Retina (tissue), 1 donor: Measurements from ENCODE around the gene MDH1B.
"Not testable (repeated sequence)": the region's sequence is repeated elsewhere in the genome, so short reads cannot be mapped to it uniquely, and the experiment has no call there.

Experiments used
- DNase-seq: peaks from one replicate; pipeline ENCODE4 v3.0.0-alpha.2; 2016

The MDH1B gene

GRCh38 chr2:206766057-206766930, 1.2 kb upstream of the MDH1B start:
- no peak for DNase-seq

DNA sequence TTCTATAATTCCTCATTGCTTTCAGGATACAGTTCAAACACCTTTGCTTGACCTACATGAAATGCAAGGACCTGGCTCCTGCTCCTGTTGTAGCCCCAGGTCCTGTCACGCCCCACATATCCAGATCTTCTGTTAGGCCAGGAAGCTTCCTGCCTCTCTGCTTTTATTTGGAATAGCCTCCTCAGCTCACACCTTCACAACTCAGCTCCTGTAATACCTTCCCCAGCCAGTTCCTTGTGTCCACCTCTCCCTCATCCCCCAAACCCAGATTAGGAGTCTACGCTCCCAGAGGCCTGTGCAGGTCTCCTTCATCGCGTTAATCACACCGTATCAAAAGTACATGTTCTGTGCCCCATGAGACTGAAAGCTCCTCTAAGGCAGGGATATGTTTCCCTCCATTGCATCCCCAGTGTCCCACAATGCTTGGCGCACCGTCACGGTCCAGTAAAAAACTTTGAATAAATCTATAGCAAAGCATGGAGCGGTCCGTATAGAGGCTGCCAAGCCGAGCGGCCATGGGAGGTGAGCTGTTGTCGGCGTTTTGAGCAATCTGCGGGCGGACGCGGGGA, 371 bp downstream of the MDH1B start:
- no peak for DNase-seq

GRCh38 chr2:206756816-206757215, 8.3 kb downstream of the MDH1B start:
- DNase-seq, result no peak

GRCh38 chr2:206740800-206741199, 24.3 kb downstream of the MDH1B start:
- no peak for DNase-seq

DNA sequence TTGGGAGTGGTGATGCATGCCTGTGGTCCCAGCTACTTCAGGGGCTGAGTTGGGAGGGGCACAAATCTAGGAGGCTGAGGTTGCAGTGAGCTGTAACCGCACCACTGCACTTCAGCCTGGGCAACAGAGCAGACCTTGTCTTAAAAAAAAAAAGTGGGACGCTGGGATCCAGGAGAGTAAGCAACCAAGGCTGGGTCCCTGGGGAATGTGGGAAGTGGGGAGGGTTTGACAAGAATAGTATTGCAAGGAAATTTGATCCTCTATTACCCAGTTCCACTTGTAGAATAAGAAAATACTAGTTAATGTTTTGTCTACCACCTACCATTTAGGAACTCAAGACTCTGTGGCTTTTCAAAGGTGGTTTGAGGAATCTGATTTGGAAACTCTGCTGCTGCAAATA, 25.9 kb downstream of the MDH1B start:
- DNase-seq, result no peak

- DNase-seq, result no peak
These were observed 28.2 kb downstream of the MDH1B start for GRCh38 chr2:206736935-206737334.

DNA sequence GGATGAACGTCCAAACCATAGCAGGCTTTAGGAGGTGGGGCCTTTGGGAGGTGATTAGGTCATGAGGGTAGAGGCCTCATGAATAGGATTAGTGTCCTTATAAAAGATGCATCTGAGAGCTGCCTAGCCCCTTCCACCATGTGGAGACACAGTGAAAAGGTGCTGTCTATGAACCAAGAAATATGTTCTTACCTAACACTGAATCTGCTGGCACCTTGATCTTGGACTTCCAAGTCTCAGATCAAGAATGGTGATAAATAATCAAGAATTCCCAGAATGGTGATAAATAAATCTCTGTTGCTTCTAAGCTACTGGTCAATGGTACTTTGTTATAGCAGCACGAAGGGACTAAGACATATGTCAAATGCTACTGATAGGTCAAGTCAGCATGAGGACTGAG, 31.8 kb downstream of the MDH1B start:
- no peak for DNase-seq

- DNase-seq, result no peak
These were observed 36.6 kb downstream of the MDH1B start for GRCh38 chr2:206728277-206729199.

DNA sequence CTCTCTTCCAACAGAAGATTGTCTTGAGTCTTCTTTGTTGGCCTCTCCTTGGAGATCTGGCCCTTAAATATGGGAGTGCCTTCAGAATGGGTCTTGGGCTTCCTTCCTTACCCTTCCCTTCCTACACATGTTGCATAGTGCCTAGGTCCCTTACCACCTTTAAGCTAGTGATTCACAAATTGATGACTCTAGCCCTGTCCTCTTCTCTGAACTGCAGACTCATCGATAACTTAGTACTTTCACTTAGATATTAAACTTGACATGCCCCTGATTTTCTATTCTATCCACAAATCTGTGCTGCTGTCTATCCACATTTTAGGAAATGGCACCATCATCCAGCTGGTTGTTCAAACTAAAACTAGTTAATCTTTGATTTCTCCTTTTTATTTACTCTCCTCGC, 37.8 kb downstream of the MDH1B start:
- no peak for DNase-seq

DNA sequence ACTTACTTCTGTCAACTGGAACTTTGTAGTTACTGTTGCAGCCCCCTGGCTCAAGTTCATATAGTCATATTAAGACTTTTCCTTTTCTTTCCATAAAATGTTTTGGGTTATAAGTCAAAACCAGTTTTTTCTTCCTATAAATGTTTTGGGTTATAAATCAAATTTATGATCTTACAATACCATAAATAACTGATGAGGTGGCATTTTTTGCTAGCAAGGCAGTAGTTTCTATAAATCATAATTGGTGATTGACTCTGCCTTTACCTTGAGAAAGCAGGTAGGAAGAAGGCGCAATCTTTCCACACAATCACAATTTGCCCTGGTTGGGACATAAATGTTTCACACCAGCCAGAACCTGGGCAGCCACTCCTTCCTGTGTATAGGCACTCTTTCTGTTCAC, 41.8 kb downstream of the MDH1B start:
- no peak for DNase-seq

- no peak for DNase-seq
These were observed 43.7 kb downstream of the MDH1B start for GRCh38 chr2:206721256-206721920.

GRCh38 chr2:206718296-206718695, 46.8 kb downstream of the MDH1B start, which contains the start of gene DYTN:
DYTN (minus strand) TSS chr2:206718396; CDS start chr2:206718279, 117 bp downstream.
- no peak for DNase-seq

DNA sequence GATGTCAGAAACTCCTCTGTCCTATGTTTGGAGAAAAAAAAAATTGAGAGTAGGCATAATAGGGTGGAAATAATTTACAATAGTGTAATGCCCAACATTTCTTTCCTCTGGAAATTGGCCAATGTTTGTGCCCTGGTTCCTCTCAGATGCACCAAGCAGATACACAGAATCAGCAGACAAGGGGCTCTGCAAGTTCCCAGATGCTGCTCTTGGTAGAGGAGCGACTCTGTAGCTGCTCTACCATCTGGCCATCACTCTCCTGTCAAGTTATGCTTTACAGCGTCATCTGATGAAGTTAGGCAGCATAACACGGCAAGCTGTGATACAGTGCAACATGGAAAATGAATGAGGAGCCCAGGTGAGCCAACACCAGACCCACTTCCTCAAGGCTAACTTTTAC, 48.5 kb downstream of the MDH1B start:
- DNase-seq, result no peak

DNA sequence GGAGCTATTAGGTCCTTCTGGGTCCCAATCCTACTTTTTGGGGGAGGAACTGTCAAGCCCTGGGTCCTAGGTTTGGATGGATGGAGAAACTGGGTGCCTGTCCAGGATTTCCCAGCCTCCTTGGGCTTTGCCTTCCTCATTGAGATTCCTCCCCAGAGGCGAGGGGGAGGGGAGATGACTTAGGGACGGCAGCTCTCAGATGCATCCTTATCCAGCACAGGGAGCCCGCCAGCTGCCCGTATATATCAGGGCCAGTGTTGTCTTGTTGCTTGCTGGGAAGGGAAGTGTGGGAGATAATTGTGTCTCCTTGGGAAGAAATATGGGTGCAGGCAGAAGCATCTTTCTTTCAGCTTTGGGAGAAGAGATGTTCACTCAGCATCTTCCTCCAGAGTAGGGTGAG, 49.9 kb downstream of the MDH1B start:
- not testable (repeated sequence) for DNase-seq

DNA sequence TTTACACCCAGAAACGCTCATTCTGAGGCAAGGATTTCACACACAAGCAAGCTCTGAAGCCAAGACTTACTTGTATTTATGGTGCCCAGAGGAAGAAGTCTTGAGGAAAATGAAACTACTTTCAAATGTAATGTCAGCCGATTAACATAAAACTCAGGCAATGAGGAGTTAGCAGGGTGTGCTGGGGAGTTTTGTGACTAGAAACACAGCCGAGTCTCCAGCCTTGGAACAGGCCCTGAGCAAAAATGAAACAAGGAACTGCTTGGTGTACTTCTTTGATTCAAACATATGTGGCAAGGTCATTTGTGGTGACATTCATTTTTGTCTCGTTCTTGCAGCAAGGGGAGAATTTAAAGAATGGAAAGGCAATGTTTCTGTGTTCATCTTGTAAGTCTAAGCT, 51.4 kb downstream of the MDH1B start:
- DNase-seq, result no peak

DNA sequence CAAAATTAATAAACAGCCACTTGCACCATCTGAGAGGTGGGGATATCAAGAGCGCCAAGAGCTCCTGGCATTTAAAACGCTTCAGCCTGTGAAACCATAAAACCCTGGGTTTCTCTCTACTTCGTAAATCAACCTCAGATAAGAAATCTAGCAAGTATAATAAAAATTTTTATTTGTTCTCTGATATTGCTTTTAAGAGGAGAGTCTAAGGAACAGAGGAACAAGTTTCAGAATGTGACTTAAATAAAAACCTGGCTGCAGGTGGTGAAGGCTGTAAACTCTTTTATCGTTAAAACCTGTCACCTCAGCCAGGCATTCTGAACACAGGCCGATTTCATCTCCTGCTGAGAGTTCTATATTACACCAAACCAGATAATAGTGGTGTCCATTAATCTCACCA, 56.8 kb downstream of the MDH1B start:
- no peak for DNase-seq

- no peak for DNase-seq
These were observed 57.9 kb downstream of the MDH1B start for GRCh38 chr2:206707164-206707701.

DNA sequence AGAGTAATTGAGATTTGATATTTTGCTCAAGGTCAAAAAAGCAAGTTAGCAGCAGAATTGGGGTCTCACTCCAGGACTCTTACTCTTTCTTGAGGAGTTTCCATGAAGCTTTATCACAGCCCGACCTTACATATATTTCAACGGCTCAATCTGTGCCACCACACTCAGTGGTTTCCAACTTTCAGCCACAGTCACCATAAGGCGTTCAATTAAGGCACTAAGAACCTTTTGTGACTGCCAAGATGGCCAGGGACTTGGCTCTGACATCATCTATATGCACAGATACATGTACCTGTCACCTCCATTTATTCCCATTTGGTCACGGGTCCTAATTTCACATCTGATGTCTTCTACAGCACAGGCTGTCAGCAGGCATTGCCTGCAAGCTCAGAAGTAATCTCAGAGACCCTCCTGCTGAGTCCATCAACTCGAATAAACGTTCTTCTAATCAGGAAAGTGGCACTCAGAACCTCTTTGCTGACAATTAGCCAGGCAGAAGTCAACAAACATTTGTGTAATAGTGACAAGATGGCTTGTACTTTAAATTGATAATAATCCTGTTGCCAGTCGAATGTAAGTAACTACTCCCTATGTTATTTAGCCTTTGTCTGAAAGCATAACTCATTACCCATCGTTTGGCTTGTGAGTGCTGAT, 63.0 kb downstream of the MDH1B start:
- DNase-seq, result peak; percentile 72

DNA sequence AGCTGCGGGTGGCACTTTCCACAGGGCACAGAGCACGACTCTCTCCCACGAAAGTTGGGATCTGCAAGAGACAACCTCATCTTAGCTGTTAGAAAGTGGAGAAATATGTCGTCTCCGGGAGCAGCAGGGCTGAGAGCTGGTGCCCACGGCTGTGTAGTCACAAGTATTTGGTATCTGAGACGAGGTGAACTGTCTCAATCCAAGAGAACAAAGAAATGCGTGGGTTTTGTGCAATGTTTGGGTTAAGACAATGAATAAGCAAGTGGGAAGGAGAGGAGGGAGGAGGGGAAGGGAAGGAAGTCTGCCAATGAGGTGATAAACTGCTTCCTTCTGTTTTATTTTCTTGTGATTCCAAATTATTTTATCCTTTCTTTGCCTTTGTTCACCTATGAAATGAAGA, 65.0 kb downstream of the MDH1B start:
- DNase-seq, result no peak

DNA sequence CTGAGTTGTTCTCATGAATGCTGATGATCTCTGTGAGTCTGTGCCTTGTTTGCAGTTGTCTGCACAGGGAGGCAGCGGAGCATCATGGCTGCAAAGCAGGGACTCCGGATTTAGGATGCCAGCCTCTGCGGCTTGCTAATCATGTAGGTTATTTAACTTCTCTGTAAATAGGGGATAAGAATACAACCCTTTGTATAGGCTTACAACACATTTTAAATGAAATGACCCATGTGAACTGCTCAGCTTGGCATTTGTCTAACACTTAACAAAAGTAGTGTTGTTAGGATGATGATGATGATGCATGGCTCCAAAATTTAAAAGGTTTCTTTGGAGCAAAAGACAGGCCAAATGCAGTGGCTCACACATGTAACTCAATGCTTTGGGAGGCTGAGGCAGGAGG, 66.3 kb downstream of the MDH1B start:
- no peak for DNase-seq

GRCh38 chr2:206696910-206697309, 68.2 kb downstream of the MDH1B start:
- no peak for DNase-seq
